ENCODE measurements around the gene ADAM17.
"Not testable (repeated sequence)": the region's sequence is repeated elsewhere in the genome, so short reads cannot be mapped to it uniquely, and the experiment has no call there.

ADAM17 gene

DNA sequence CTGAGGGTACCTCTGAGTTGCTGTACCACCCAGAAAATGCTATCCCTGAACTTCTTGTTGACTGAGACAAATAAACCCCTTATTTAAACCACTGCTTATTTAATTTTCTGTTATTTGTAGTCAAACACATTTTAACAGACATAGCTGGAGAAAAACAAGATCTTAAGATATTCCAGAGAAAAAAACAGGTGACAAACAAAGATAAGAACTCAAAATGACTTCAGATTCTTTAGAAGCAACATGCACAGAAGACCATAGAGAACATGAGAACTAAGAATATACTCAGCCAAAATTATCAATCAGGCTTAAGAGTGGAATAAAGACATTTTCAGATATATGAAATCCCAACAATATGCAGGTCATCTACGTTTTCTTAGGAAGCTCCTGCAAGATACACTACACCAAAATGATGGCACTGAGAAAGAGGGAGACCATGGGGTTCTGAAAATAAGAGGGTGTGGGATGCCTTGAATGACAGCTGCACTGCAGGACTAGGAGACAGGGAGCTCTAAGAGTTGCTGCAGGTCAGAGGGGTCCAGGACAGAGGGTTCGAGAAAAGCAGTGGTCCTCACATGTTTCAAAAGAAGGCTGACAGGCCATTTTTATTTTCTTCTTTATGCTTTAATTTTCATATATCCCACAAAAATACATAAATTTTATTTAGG, 38.4 kb downstream of the ADAM17 start:
- TF ChIP-seq ZFX (IDR thresholded peaks at IDR 0.05), result no peak
- TF ChIP-seq, protein P1, sequence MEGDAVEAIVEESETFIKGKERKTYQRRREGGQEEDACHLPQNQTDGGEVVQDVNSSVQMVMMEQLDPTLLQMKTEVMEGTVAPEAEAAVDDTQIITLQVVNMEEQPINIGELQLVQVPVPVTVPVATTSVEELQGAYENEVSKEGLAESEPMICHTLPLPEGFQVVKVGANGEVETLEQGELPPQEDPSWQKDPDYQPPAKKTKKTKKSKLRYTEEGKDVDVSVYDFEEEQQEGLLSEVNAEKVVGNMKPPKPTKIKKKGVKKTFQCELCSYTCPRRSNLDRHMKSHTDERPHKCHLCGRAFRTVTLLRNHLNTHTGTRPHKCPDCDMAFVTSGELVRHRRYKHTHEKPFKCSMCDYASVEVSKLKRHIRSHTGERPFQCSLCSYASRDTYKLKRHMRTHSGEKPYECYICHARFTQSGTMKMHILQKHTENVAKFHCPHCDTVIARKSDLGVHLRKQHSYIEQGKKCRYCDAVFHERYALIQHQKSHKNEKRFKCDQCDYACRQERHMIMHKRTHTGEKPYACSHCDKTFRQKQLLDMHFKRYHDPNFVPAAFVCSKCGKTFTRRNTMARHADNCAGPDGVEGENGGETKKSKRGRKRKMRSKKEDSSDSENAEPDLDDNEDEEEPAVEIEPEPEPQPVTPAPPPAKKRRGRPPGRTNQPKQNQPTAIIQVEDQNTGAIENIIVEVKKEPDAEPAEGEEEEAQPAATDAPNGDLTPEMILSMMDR (conservative IDR thresholded peaks at IDR 0.05), result no peak

DNA sequence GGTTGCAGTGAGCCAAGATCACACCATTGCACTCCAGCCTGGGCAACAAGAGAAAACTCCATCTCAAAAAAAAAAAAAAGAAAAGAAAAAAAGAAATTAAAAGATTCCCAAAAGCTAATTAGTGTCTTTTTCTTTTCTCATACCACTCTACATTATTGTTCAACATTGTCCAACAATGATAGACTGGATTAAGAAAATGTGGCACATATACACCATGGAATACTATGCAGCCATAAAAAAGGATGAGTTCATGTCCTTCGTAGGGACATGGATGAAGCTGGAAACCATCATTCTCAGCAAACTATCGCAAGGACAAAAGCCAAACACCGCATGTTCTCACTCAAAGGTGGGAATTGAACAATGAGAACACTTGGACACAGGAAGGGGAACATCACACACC, 41.7 kb downstream of the ADAM17 start:
- not testable (repeated sequence) for H3K27ac ChIP-seq

More for the DNA sequence above, 38.4 kb downstream of the ADAM17 start:
- H3K27ac ChIP-seq, result no peak overlapping the region

DNA sequence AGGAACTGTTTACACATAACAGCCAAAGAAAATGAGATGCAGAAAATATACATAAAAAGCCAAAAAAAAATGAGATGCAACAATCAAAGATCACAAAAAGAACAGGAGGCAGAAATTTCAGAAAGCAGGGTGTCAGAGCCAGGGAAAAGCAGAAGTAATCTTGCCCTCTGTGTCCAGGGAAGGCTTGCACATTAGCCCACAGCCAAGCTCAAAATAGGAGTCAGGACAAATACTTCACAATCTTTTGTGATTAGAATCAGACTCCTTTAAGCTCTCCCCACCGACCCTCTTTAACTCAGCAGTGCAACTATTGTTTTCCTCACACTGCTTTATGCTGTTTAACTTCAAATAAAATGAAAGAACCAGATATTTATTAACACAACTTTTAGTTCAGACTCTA, 46.7 kb downstream of the ADAM17 start:
- TF ChIP-seq, protein P1 (conservative IDR thresholded peaks at IDR 0.05), result no peak
- TF ChIP-seq ZFX (IDR thresholded peaks at IDR 0.05), result no peak
- H3K27ac ChIP-seq, result no peak overlapping the region

DNA sequence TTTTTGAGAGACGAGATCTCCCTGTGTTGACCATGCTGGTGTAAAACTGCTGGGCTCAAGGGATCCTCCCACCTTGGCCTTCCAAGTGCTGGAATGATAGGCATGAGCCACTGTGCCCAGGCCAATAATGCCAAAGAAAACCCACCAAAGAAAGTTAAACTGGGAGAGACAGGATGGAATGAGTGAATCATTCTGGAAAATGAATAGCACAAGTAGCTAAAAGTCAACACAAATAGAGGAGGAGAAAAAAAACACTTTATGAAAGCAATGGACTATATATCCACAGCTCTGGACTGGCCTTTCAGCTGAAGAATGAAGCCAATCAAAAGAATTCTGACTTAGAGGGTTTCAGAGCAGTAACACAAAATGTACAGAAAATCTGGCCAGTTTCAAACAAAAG, 57.4 kb downstream of the ADAM17 start:
- TF ChIP-seq, protein P1 (conservative IDR thresholded peaks at IDR 0.05), result no peak
- TF ChIP-seq ZFX (IDR thresholded peaks at IDR 0.05), result no peak
- H3K27ac ChIP-seq, result no peak overlapping the region

DNA sequence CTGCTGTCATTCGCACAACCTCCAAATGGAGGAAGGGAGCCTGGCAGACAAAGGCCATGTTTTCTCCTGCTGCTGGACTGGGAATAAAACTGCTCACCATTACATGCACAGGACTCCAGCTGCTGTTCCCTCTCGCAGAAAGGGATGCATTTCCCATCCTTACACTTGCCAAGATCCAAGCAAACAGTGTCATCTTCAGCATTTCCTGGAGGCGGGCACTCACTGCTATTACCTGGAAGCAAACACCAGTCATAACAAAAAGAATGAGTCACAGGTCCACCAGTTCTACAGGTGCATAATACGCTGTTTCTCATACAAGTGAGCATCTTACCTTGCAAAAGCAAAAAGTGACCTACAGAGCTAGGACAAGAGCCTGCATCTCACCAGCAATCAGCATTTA, 58.6 kb downstream of the ADAM17 start:
- H3K27ac ChIP-seq, result no peak overlapping the region
- no peak for TF ChIP-seq ZFX (IDR thresholded peaks at IDR 0.05)
- TF ChIP-seq, protein P1 (conservative IDR thresholded peaks at IDR 0.05), result no peak

DNA sequence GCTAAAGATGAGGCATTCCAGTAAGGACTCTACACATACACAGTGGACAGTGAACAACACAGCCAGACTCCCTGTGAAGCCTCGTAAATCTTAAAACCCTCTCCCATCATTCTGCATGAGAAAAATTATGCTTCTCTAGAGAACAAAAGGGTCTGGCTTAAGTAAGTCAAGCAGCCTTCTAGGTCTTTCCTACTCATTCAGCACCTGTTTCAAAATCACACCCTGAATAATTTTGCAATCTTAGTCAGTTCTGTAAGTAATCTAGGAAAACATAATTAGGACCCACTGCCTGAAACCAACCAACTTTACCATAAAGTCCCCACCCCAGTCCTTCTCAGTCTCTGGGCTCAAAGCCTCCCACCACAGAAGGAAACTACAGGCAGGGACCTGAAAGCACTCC, 61.5 kb downstream of the ADAM17 start:
- TF ChIP-seq, protein P1 (conservative IDR thresholded peaks at IDR 0.05), result no peak
- TF ChIP-seq ZFX (IDR thresholded peaks at IDR 0.05), result no peak
- no peak overlapping the region for H3K27ac ChIP-seq

DNA sequence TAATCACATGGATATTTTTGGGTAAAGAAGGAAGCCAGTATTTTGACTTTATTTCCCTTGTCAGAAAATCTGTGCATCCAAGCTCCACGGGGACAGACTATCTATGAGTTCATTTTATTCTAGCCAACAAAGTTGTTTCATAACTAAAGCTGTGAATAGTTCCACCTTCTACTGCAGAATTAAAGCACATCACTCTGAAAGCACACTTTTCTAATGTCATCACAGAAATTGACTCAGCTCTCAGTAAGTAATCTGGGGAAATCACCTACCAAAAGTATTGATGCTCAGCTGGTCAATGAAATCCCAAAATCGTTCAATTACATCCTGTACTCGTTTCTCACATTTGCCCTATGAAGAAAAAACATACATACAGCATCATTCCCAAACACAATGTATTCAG, 62.2 kb downstream of the ADAM17 start:
- TF ChIP-seq, protein P1 (conservative IDR thresholded peaks at IDR 0.05), result no peak
- no peak for TF ChIP-seq ZFX (IDR thresholded peaks at IDR 0.05)
- H3K27ac ChIP-seq, result no peak overlapping the region

DNA sequence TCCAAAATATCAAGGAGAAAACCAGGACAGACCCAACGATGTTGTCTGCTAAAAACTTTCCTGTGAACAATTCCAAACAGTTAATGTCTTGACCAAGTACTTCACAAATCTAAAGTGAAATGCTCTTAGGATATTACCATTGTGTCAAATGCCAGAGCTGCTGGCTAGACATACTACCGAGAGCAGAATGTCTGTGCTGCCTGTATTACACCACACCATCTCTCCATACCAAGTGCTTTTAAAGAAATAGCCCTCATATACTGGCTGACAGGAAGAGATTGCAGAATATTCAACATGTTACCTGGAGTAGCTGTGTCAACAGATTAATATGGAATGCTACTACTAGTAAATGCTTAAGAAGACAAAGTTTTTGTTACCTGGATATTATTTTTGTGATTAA, 62.7 kb downstream of the ADAM17 start:
- TF ChIP-seq, protein P1 (conservative IDR thresholded peaks at IDR 0.05), result no peak
- TF ChIP-seq ZFX (IDR thresholded peaks at IDR 0.05), result no peak
- H3K27ac ChIP-seq, result no peak overlapping the region

Data from C4-2B (cell line).